GM12873 (cell line): ENCODE results near the gene ENTPD8.
A peak's percentile ranks its signal among the peaks of the same experiment; 100 is the strongest.

Experiments used
- CTCF ChIP-seq: IDR thresholded peaks from 2 replicates; pipeline ENCODE4 v1.5.1; 2012; ENCODE audit warnings: low read depth, mild to moderate bottlenecking, moderate library complexity, low read length, control low read depth; ENCODE audit not compliant: insufficient read depth; ENCODE audit errors: missing control alignments

ENTPD8 gene

GRCh38 chr9:137423514-137424291 is 17.5 kb downstream of the ENTPD8 start:
- TF ChIP-seq CTCF = no peak

- TF ChIP-seq CTCF = peak; percentile 72
Observed at GRCh38 chr9:137422604-137423513, 18.3 kb downstream of the ENTPD8 start, which contains the start of the genes EXD3 and NOXA1. EXD3 (minus strand) TSS chr9:137423162; CDS start chr9:137395357, 27,805 bp downstream. NOXA1 (plus strand) TSS chr9:137423393; CDS start chr9:137423530, 137 bp downstream.

GRCh38 chr9:137421838-137422603 is 19.1 kb downstream of the ENTPD8 start:
- TF ChIP-seq CTCF = no peak

GRCh38 chr9:137417161-137418021 is 23.8 kb downstream of the ENTPD8 start:
- TF ChIP-seq CTCF = no peak

GRCh38 chr9:137416563-137417151 is 24.5 kb downstream of the ENTPD8 start:
- TF ChIP-seq CTCF = no peak

- TF ChIP-seq CTCF = no peak
Observed at GRCh38 chr9:137416006-137416562, 25.1 kb downstream of the ENTPD8 start.
